NCI-H510A (cell line): ENCODE measurements around the gene TADA2A.
A peak's percentile ranks its signal among the peaks of the same experiment; 100 is the strongest.

Source experiments
- DNase-seq: peaks from one replicate; lab custom pipeline; 2025; lab: John Stamatoyannopoulos, UW

The TADA2A gene, protein sequence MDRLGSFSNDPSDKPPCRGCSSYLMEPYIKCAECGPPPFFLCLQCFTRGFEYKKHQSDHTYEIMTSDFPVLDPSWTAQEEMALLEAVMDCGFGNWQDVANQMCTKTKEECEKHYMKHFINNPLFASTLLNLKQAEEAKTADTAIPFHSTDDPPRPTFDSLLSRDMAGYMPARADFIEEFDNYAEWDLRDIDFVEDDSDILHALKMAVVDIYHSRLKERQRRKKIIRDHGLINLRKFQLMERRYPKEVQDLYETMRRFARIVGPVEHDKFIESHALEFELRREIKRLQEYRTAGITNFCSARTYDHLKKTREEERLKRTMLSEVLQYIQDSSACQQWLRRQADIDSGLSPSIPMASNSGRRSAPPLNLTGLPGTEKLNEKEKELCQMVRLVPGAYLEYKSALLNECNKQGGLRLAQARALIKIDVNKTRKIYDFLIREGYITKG

DNA sequence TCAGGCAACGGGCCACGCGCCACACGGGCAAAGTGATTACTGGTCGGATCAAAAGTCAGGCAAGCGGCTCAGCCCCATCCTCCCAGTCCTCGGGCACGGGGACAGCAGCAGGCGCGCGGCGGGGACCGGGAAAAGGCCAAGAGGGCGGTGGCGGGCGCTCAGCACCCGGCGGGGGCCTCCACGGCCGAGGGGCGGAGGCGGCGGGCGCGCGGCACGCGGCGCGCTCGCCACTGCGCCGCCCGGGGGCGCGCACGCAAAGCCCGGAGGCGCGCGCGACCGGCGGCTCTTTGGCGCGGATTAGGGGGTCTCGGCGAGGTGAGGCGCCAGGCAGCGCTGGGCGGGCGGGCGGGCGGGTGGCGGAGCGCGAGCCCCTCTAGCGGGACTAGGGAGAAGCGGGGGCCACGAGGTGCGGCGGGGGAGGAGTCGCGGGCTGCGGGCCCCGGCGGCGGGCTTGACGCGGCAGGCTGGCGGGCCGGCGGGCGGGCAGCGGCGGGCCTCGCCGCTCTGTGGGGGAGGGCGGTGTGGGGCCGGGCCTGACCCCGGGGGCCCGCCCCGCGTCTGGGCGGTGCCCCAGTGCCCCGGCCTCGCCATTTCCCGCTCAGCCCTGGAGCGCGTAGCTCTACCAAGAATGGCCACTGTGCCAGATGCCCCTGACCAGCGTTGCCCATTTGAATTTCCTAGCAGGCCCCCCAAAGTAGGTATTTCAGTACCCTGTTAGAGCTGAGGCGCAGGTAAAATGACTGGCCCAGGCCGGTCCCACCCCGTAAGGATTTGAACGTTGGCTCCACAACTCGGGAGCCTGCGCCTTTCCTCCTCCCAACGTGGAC, at the start of gene TADA2A, which contains the start of gene ACACA:
Gene TADA2A, plus strand, starts transcription at position 252 of the 827 bp plus-strand sequence. CDS start 4,480 bp downstream, outside the sequence.
Gene ACACA, minus strand, starts transcription at position 202 of the 827 bp plus-strand sequence. CDS start 537 bp downstream, outside the sequence.
- peak; percentile 81 for DNase-seq

DNA sequence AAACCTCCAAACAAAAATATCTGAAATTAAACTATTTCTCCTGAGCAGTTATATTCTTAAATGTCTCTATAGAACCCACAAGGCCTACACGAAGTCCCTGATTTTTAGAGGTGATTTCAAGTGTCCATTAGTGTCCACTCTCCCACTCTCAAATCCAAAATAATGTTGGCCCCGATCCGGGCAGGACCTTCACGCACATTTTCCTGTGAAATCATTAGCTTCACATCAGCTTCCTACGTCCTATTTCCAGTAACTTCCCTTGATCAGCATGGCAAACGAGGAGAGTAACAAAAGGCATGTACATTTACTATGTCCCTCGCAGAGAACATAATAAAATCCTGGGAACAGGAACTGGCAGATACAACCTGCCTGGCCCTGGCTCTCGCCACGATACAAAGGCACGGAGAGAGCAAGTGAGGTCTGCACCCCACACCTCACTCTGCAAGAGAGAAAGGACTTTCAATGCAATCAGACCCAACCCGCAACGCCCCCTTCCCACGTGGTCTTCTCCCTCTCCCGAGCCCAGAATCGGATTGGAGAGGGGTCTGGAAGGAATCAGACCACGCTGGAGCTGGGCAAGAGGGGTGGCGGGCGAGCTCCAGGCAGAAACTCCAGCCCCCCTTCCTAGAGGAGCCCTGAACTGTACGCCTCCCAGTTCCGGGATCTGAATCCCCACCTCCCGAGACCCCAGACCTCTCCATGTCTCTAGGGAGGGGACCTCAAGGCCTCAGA, 48.4 kb upstream of the TADA2A start:
- peak; percentile 28 for DNase-seq

DNA sequence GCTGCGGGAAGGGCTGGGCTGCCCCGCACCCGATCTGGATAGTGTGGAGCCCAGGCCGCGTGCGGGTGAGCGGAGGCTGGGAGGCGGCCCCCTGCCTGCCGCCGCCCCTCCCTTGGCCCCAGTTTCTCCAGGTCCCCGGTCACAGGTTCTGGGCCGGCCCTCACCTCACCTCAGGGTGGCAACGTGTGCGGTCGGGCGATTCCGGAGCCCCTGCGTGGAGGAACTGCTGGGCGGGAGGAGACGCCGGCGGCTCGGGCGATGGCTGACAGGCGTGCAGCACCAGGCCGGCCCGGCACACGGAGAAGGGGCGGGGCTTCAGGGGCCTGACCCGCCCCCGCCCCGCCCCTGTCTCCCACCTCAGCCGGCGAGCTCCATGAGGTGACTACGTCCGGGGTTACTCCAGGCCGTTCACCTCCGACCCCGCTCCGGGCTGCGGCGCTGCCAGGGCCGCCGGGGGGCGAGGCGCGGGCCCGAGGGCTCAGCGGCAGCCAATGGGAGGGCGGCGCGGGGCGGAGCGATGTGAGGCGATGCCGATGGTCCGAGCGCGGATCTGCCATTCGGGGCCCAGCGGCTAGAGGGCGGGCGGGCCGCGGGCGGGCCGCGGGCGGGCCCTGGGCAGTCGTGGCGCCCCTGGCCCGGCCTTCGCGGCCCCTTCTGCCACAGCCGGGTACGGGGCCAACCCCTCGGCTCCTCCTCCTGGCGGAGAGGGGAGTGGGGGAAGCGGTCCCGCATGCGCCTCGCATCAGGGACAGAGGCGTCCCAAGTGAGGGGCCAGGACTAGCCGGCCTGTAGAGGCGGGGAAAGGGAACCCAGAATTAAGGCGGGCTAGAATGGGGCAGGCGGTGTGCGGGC, 47.6 kb upstream of the TADA2A start:
- peak; percentile 93 for DNase-seq

DNA sequence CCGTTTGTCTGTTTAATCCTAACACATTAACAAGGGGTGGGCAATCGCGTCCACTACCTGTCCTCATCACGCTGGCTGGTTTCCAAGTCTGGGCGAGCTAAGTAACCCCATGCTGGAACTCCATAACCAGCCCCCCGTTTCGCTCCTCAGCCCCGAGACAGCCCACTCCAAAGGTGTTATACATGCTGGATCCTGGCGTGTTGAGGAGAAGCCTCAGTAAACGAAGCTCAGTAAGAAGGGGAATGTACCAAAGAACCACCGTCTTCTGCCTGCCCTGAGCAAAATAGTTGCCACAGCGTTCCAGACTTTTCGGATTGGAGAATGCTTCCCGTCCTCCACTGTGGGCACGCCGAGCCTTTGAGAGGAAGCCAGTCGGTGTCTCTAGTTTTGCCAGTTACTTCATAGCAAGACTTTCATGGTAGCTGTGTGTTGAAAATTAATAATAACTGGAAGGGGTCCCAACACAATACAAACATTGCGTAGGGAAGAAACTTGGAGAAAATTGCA, 47.0 kb upstream of the TADA2A start:
- DNase-seq: peak; percentile 14

DNA sequence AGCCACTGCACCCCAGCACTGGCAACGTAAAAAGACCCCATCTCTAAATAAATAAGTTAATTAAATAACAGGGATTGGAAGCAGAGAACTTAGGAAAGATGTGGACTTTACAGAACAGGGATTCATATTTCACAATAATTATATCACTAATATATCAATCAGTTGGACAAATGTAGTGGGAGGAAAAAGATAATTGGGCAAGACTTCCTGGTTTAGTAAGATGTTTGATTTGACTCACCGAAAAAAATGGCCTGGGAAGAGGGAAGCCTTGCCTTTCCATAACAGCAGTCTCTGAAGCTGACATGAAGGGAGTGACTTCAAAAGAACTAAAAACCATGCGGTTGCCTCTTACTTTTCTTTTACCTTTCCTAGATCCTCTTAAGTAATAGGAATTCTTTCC, 46.1 kb upstream of the TADA2A start:
- no peak for DNase-seq

DNA sequence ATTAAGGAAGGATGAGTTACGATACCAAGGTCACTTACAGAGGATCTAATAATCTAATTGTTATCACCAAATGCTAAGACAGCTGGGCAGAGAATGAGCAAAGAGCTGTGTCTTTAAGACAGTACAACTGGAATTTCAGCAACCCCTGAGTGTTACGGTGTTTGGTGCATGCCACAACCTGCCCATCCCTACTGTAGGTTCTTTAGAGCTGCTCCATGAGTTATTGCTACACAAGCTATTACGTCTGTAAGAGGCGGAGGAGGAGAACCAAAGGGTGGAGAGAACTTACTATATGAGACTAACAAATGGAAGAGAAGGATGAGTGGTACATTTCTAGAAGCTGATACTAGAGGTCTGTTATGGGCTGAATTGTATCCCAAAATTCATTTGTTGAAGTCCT, 45.1 kb upstream of the TADA2A start:
- DNase-seq: peak; percentile 33

DNA sequence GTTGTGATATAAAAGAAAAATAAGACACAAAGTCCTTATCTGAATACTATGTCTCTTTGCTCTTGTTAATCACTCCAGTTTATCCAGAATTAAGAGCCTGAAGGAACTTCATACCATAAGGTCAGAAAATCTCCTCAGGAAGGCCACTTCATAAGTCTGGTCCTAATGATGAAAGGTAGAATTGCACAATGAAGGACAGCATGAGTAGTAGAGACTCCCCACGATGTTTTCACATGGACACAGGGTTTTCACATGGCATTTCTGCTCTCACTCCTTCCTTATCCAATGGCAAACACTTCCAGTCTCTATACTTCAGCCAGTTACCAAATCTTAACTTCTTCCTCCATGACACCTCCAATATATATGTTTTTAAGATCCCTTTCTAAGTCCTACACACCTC, 41.1 kb upstream of the TADA2A start:
- no peak for DNase-seq

DNA sequence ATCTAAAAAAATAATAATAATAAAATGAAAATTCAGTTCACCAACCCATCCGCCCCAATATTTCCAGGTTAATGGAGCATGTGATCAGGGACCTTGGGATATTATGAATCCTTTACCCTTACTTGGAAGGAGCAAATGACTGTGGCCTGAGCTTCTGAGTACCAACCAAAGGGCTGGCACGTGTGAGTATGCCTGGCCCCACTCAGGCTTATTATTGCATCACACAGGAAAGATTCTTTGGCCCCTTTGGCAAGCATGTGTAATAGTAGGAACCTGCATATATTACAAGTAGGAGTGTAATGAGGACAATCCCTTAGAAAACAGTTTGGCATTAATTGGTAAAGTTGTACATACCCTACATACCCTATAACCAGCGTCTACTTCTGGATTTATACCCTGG, 38.1 kb upstream of the TADA2A start:
- no peak for DNase-seq

DNA sequence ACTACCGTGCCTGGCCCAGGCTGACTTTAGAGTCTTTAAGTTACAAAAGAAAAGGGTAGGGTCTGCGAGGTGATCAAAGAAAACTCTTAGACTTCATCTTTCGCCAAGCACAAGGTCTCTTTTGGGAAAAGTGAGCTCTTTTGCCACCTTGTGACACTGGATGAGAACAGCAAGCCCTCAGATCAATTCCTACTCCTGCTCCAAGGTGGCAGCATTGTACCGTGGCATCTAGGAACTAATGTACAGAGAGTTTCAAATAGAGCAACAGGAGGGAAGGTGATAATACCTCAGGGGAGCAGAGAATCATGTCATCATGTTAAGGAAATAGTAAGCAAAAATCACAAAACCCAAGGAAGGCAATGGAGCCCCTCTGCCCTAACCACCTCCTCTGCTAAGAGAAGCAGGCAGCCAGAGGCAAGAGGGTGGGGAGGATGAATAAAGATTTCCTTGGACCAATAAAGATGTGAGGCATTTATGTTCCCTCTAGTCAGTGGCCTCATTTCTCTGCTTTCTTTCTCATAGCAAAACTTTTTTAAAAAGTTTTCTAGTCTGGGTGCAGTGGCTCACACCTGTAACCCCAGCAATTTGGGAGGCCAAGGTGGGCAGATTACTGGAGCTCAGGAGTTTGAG, 33.0 kb upstream of the TADA2A start:
- DNase-seq: peak; percentile 35

DNA sequence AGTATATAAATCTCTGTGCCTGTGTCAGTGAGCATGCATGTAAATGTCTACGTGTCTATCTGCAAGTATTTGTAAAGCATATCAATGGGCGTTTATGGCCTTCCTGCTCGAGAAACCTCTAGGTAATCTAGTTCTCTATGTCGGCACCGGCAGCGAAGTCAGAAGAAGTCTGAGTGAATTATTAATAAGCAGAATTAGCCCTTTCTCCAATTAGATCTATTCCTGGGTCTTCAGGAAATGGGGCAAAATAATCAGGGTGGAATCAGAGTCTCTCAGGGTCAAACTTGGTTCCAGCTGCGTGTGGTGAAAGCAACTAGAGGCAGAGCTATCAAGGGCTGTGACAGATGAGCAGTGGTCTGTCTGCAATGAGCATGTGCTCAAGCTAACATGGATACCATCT, 31.0 kb upstream of the TADA2A start, which contains the start of gene C17orf78:
Gene C17orf78, plus strand, starts transcription at position 280 of the 400 bp plus-strand sequence. Its CDS starts 108 bp downstream, at position 388.
- DNase-seq: no peak

DNA sequence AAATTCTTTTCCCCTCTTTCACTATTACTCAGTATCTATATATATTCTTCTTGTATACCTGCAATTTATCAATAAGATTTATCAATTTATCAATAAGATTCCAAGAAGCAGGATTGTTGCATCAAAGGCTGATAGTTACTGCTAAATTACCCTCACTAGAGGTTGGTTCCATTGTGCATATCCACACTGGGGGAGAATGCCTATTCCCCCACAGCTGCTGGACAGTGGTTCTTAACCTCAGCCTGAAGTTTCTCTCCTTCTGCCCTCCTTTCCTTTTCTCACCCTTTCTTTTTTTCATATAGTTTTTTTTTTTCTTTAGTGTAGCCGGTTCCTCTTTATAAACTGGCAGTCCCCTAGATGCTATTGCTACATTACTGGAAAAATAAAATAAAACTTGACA, 24.6 kb upstream of the TADA2A start:
- DNase-seq: no peak

DNA sequence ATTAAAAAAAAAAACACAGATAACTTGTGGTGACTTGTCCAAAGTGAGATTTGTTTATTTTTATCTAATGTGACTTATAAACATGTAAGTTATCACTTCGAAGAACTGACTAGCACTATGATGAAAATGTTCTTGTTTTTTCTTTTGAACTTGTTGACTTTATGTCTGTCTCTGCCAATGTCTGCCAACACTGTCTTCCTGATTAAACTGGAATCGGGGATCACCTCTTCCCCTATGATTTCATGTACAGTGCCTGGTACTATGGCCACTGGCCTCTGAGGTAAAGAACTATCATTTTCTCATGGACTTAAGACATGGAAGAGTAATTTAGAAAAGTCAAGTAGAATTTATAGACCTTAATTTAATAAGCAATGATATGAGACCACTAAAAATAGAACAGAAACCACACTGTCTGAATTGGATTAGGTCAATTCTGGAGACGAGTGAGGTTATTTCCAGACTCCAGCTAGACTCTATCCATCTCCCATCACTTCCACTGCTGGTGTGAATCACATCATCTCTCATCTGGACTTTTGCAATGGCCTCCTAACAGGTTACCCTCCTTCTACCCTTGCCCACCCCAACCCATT, 22.0 kb upstream of the TADA2A start:
- no peak for DNase-seq

DNA sequence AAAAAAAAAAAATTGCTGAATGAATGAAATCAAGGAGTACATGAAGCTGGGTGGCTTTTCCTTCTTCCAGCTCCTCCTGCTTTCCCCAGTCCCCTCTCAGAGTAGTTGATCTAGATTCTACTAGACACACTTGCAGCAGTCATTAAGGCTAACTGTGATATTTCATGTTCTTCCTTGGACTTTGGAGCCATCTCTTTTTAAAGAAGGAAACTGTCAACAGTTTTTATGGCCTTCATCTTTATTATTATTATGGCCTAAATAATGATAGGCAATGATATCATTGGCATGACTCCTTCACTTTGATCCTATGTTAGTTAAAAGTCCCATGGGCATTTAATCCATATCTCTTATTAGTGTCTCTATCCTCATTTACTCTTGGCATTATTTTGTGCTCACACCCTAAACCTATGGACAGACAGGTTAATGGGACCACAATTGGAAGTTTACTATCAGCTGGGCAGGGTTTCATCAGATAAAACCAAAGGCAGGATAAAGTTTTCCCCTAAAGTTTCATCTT, 21.2 kb upstream of the TADA2A start:
- no peak for DNase-seq

DNA sequence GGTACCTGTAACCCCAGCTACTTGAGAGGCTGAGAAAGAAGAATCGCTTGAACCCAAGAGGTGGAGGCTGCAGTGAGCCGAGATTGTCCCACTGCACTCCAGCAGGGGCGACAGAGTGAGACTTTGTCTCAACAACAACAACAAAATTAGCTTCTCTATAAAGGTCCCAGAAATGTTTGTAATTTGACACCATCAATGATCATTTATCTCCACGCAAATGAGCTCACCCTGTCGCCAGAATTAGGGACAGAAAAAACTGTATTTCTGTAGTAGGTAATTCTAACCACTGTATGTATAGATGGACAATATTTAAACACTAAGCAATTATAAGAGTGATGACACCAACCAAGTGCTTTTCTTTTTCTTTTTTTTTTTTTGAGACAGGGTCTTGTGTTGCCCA, 20.2 kb upstream of the TADA2A start:
- DNase-seq: no peak

DNA sequence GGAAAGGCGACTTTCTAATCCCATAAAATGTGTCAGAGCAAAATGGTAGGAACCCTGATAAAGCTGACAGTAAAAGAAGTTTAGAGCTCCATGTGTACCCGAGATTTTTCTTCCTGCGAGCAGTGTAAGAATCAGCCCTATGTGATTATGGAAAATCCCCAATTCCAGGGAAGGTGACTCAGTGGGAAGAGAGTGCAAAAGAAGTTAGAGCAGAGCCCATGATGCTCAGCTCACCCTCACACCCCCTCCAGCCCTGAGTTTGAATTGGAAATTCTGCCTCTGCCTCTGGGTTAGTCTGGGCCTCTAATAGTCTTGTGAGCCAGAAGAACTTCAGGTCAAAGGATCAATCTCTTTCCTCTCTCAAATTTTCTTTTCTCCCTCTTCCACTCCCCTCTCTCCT, 18.4 kb upstream of the TADA2A start:
- DNase-seq: no peak

DNA sequence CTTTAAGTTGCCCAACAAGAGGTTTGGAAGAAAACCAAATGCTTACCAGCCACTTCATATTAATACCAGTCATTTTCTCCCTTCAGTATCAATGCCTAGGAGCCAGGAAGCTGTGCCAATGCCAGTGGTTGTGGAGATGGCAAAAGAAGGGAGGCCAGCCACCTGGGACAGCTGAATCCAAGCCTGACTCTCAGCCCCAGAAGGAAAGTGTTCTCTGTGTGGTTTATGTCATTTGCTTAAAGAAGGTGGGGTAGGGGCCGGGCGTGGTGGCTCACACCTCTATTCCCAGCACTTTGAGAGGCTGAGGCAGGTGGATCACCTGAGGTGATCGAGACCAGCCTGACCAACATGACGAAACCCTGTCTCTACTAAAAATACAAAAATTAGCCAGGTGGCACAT, 17.5 kb upstream of the TADA2A start:
- no peak for DNase-seq

DNA sequence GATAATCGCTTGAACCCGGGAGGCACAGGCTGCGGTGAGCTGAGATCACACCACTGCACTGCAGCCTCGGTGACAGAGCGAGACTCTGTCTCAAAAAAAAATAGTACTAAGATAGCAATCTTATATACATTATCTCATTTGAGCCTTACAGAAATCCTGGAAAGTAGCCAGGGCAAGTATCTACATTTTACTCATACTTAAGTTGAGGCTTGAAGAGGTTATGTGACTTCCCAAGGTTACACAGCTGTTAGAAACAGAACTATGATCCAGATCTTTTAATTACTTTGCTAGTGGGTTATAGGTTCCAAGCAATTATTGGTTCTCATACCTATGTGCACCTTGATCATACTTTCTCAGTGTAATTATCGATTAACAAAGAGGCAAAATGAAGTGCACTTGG, 15.5 kb upstream of the TADA2A start:
- DNase-seq: no peak

DNA sequence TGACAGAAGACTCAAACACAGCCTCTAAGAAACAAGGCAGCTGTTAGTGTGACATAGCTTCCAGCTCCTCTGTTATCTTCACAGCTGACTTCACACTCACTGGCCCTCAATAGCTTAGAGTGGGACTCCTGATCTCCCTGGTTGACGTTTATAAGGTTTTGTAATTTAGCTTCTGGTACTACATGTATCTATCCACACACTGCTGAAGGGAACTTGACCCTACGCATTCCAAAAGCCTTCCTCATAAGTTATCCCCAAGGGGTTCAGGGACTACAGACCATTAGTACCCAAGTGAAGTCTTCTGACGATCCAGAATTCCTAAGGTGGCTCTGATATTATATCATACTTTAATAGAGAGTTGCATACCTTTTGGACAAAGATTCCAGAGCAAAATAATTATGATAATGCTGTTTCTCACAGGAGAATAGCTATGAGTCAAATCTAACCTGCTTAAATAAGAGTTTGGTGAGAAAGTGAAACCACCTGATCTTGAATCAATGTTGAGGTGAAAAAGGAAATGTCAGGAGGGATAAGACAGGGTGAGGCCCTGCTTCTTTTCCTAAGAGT, 14.6 kb upstream of the TADA2A start:
- DNase-seq: no peak

DNA sequence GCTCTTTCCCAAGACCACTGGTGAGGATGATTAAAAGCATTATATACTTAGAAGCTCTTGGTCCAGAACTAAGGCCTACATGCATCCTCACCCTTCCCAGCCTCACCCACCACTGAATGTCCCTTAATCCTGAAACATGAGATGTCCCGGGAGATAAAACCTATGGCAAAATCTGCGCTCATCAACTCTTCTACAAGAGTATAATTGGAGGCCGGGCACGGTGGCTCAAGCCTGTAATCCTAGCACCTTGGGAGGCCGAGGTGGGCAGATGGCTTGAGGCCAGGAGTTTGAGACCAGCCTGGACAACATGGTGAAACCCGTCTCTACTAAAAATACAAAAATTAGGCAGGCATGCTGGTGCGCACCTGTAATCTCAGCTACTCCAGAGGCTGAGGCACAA, 13.3 kb upstream of the TADA2A start:
- no peak for DNase-seq
